Kasumi-1 (cell line): ENCODE data around the gene EPAS1.
A peak's percentile ranks its signal among the peaks of the same experiment; 100 is the strongest.

Source experiments
- DNase-seq, 2 experiments: peaks; one replicate each; lab custom pipeline; 2025; lab: John Stamatoyannopoulos, UW

The EPAS1 gene

GRCh38 chr2:46273919-46274318 is 23.3 kb upstream of the EPAS1 start:
- DNase-seq, result no peak

GRCh38 chr2:46274586-46274985 is 22.6 kb upstream of the EPAS1 start:
- DNase-seq, result no peak

- no peak for DNase-seq
Observed at GRCh38 chr2:46275995-46276394, 21.2 kb upstream of the EPAS1 start.

GRCh38 chr2:46276642-46277041 is 20.6 kb upstream of the EPAS1 start:
- DNase-seq, result no peak

- peak; percentile 20 to 27 for DNase-seq
Observed at GRCh38 chr2:46277431-46278190, 19.6 kb upstream of the EPAS1 start.

GRCh38 chr2:46278952-46279351 is 18.3 kb upstream of the EPAS1 start:
- DNase-seq, result no peak

GRCh38 chr2:46281939-46282338 is 15.3 kb upstream of the EPAS1 start:
- no peak for DNase-seq

GRCh38 chr2:46283693-46284092 is 13.5 kb upstream of the EPAS1 start:
- DNase-seq, result no peak

- DNase-seq, result no peak
Observed at GRCh38 chr2:46284260-46284659, 12.9 kb upstream of the EPAS1 start.

GRCh38 chr2:46284796-46285195 is 12.4 kb upstream of the EPAS1 start:
- DNase-seq, result no peak

GRCh38 chr2:46286715-46287114 is 10.5 kb upstream of the EPAS1 start:
- DNase-seq, result no peak

- no peak for DNase-seq
Observed at GRCh38 chr2:46290078-46290477, 7.1 kb upstream of the EPAS1 start.

GRCh38 chr2:46293466-46293865 is 3.7 kb upstream of the EPAS1 start:
- DNase-seq, result no peak

GRCh38 chr2:46294176-46294836 is 2.9 kb upstream of the EPAS1 start:
- no peak for DNase-seq

GRCh38 chr2:46296216-46296839 is 879 bp upstream of the EPAS1 start:
- DNase-seq, result peak; percentile 38 to 46

- no peak for DNase-seq
Observed at GRCh38 chr2:46297546-46298271, 502 bp downstream of the EPAS1 start.

GRCh38 chr2:46298272-46298521 is 990 bp downstream of the EPAS1 start:
- no peak for DNase-seq

GRCh38 chr2:46298522-46299353 is 1.5 kb downstream of the EPAS1 start:
- DNase-seq, result no peak

- DNase-seq, result no peak
Observed at GRCh38 chr2:46299365-46300263, 2.4 kb downstream of the EPAS1 start.

GRCh38 chr2:46300406-46300832 is 3.2 kb downstream of the EPAS1 start:
- DNase-seq, result no peak
